NCI-H345 treated with DMSO at 0.1 percent for 48 hours (cell line): Measurements from ENCODE around the gene MCOLN1.
"Not testable (repeated sequence)": the region's sequence is repeated elsewhere in the genome, so short reads cannot be mapped to it uniquely, and the experiment has no call there.

Experiments
- DNase-seq: peaks from one replicate; lab custom pipeline; 2025; ENCODE audit not compliant: unreplicated experiment; lab: John Stamatoyannopoulos, UW

Gene MCOLN1

GRCh38 chr19:7524992-7525739 is 2.7 kb downstream of the MCOLN1 start:
- DNase-seq: no peak

GRCh38 chr19:7526059-7526929 is 3.9 kb downstream of the MCOLN1 start:
- DNase-seq: no peak

- no peak for DNase-seq
Measured at GRCh38 chr19:7527516-7528191, 5.2 kb downstream of the MCOLN1 start.

GRCh38 chr19:7528192-7528519 is 5.7 kb downstream of the MCOLN1 start:
- DNase-seq: no peak

GRCh38 chr19:7528522-7529245 is 6.3 kb downstream of the MCOLN1 start:
- DNase-seq: no peak

GRCh38 chr19:7529246-7529600 is 6.8 kb downstream of the MCOLN1 start:
- no peak for DNase-seq

- no peak for DNase-seq
Measured at GRCh38 chr19:7529610-7530490, 7.4 kb downstream of the MCOLN1 start.

- DNase-seq: no peak
Measured at GRCh38 chr19:7533281-7533885, 11.0 kb downstream of the MCOLN1 start.

- DNase-seq: peak; percentile 80
Measured at GRCh38 chr19:7533925-7534480, 11.6 kb downstream of the MCOLN1 start.

- peak; percentile 28 for DNase-seq
Measured at GRCh38 chr19:7534531-7535046, 12.2 kb downstream of the MCOLN1 start.

- DNase-seq: peak; percentile 89
Measured at GRCh38 chr19:7535047-7535997, 12.9 kb downstream of the MCOLN1 start, which contains the start of gene PNPLA6. Gene PNPLA6, plus strand, starts transcription at chr19:7535717. Its CDS starts 72 bp downstream, at chr19:7535789.

GRCh38 chr19:7535998-7536695 is 13.7 kb downstream of the MCOLN1 start:
- DNase-seq: no peak

- not testable (repeated sequence) for DNase-seq
Measured at GRCh38 chr19:7538990-7539389, 16.6 kb downstream of the MCOLN1 start.

- no peak for DNase-seq
Measured at GRCh38 chr19:7539827-7540425, 17.5 kb downstream of the MCOLN1 start.

- DNase-seq: no peak
Measured at GRCh38 chr19:7540761-7541474, 18.5 kb downstream of the MCOLN1 start.

- DNase-seq: no peak
Measured at GRCh38 chr19:7541475-7541824, 19.0 kb downstream of the MCOLN1 start.
